K562 (cell line): ENCODE measurements around the gene NUF2. TPM values are rescaled to one million over a fixed set of nuclear protein-coding genes. Genes with fewer than 3 reads are reported as not detected.
A peak's percentile ranks its signal among the peaks of the same experiment; 100 is the strongest.

Experiments
- CCAR2 ChIP-seq: fragments of 200-400 bp; formaldehyde crosslinking; IDR thresholded peaks from 2 replicates; pipeline ENCODE4 v1.6.1; 2017; ENCODE audit warnings: mild to moderate bottlenecking, low read depth, low read length
- DPF2 ChIP-seq: fragments of 450-650 bp; IDR thresholded peaks from 2 replicates; pipeline ENCODE4 v1.6.1; 2016
- EP300 ChIP-seq: IDR thresholded peaks from 2 replicates; pipeline ENCODE4 v1.6.1; 2012; ENCODE audit warnings: low read length, improper control_type of control experiment
- ERF ChIP-seq: fragments of 450-650 bp; formaldehyde crosslinking; IDR thresholded peaks from 2 replicates; pipeline ENCODE4 v1.4.0; 2020; ENCODE audit warnings: mild to moderate bottlenecking, mixed read lengths
- FIP1L1 ChIP-seq: fragments of 200-400 bp; formaldehyde crosslinking; IDR thresholded peaks from 2 replicates; pipeline ENCODE4 v1.6.1; 2018; ENCODE audit warnings: mild to moderate bottlenecking, low read depth, low read length; ENCODE audit not compliant: poor library complexity, severe bottlenecking
- HNRNPH1 ChIP-seq: fragments of 200-400 bp; formaldehyde crosslinking; optimal IDR thresholded peaks from 2 replicates; pipeline ENCODE3; 2017; ENCODE audit warnings: low read depth, mild to moderate bottlenecking, low read length, moderate library complexity
- KLF13 ChIP-seq: fragments of 450-650 bp; IDR thresholded peaks from 2 replicates; pipeline ENCODE4 v1.6.1; 2016; ENCODE audit warnings: missing genetic modification characterization, low read depth, mild to moderate bottlenecking, missing compliant biosample characterization, moderate library complexity, borderline replicate concordance
- MAFG ChIP-seq: fragments of 450-650 bp; conservative IDR thresholded peaks from 2 replicates; pipeline ENCODE4 v1.6.1; 2016; ENCODE audit warnings: missing genetic modification characterization, missing compliant biosample characterization
- MBD2 ChIP-seq: sonication (generic); IDR thresholded peaks from 2 replicates; pipeline ENCODE4 v1.6.1; 2016; ENCODE audit warnings: low read depth, borderline replicate concordance
- NR2F6 ChIP-seq: fragments of 450-650 bp; formaldehyde crosslinking; IDR thresholded peaks from 2 replicates; pipeline ENCODE4 v1.4.0; 2020; ENCODE audit warnings: mild to moderate bottlenecking
- PML ChIP-seq: IDR thresholded peaks from 2 replicates; pipeline ENCODE4 v1.6.1; 2012; ENCODE audit warnings: low read length, inconsistent platforms
- RAD21 ChIP-seq, 2 experiments: fragments of 250-450 bp in 1 of 2; fragments of 450-650 bp in 1 of 2; sonication (Bioruptor Pico) in 1 of 2; formaldehyde crosslinking in 1 of 2; IDR thresholded peaks in 1 of 2; conservative IDR thresholded peaks in 1 of 2; 2 replicates each; pipeline versions ENCODE4 v1.4.0 to v1.8.0; 2020 to 2022; ENCODE audit warnings: mild to moderate bottlenecking in 2 of 2, moderate library complexity in 1 of 2
- RBM15 ChIP-seq: fragments of 200-400 bp; formaldehyde crosslinking; IDR thresholded peaks from 2 replicates; pipeline ENCODE4 v1.6.1; 2018; ENCODE audit warnings: mild to moderate bottlenecking, low read length, moderate library complexity; ENCODE audit not compliant: insufficient read depth
- SIN3A ChIP-seq, 2 experiments: fragments of 150-350 bp in 1 of 2; IDR thresholded peaks; 2 replicates each; pipeline ENCODE4 v1.6.1; 2011 to 2016; ENCODE audit warnings: borderline replicate concordance in 2 of 2, low read depth in 2 of 2, low read length in 2 of 2, mild to moderate bottlenecking in 2 of 2, moderate library complexity in 2 of 2; ENCODE audit not compliant: control insufficient read depth in 1 of 2
- SMC3 ChIP-seq: conservative IDR thresholded peaks from 2 replicates; pipeline ENCODE4 v1.6.1; 2011; ENCODE audit warnings: low read depth, low read length, improper control_type of control experiment; ENCODE audit not compliant: insufficient read depth
- SP2 ChIP-seq: IDR thresholded peaks from 2 replicates; pipeline ENCODE4 v1.6.1; 2011; ENCODE audit warnings: mild to moderate bottlenecking, low read depth, low read length, moderate library complexity; ENCODE audit not compliant: poor library complexity, severe bottlenecking; ENCODE audit errors: extremely low read depth
- ZBTB8A ChIP-seq: fragments of 450-650 bp; IDR thresholded peaks from 2 replicates; pipeline ENCODE4 v1.6.1; 2018; ENCODE audit warnings: mild to moderate bottlenecking, moderate library complexity; ENCODE audit not compliant: partially characterized antibody
- ZNF134 ChIP-seq: fragments of 250-450 bp; sonication (Bioruptor Pico); conservative IDR thresholded peaks from 2 replicates; pipeline ENCODE4 v1.4.0; 2020
- ZNF197 ChIP-seq: fragments of 200-800 bp; sonication (Bioruptor generic); IDR thresholded peaks from 2 replicates; pipeline ENCODE4 v1.6.1; 2016; ENCODE audit warnings: low read depth, missing genetic modification characterization, missing compliant biosample characterization
- ZNF77 ChIP-seq: fragments of 250-450 bp; sonication (Bioruptor Pico); IDR thresholded peaks from 2 replicates; pipeline ENCODE4 v1.5.0; 2020
- polyA plus RNA-seq, 8 experiments: library from polyadenylated mRNA; depleted of rRNA in 4 of 8; stranded (reverse) in 5 of 8; unstranded in 3 of 8; fragments of >200 nt; fragmentation: Nextera tagmentation in 2 of 8; fragmentation: Illumina TruSeq in 1 of 8; extraction: Ambion mirVana in 2 of 8; extraction: Trizol in 1 of 8; gene quantifications; 2 replicates each; pipeline versions ENCODE4 v1.2.1 to v1.2.3, GENCODE V29; 2011 to 2014; ENCODE audit warnings: inconsistent platforms in 1 of 8, missing spikeins in 1 of 8
- total RNA-seq, 7 experiments: library from RNA; depleted of rRNA in 6 of 7; stranded (reverse); fragments of >200 nt in 6 of 7; fragmentation: Illumina TruSeq in 2 of 7; extraction: Trizol in 2 of 7; gene quantifications; 2 replicates each; pipeline versions ENCODE4 v1.2.1 to v1.2.3, GENCODE V29; 2011 to 2021; ENCODE audit warnings: low replicate concordance in 1 of 7
- TF ChIP-seq, protein P1 (sequence below): IDR thresholded peaks from 2 replicates; pipeline ENCODE4 v1.6.1; 2011; ENCODE audit not compliant: insufficient read length; ENCODE audit errors: extremely low read depth
- TF ChIP-seq, protein P2 (sequence below): IDR thresholded peaks from 3 replicates; pipeline ENCODE4 v1.6.1; 2011; ENCODE audit warnings: borderline replicate concordance, mild to moderate bottlenecking; ENCODE audit not compliant: insufficient read length, insufficient read depth
- TF ChIP-seq, protein P3 (sequence below): sonication (generic); formaldehyde crosslinking; IDR thresholded peaks from 2 replicates; pipeline ENCODE4 v1.8.0; 2022; ENCODE audit warnings: mild to moderate bottlenecking, missing genetic modification reagents
- TF ChIP-seq, protein P4 (sequence below): sonication (generic); formaldehyde crosslinking; IDR thresholded peaks from 2 replicates; pipeline ENCODE4 v1.8.0; 2022; ENCODE audit warnings: mild to moderate bottlenecking, missing genetic modification reagents

NUF2 gene
- total and polyA plus RNA-seq, 9 of the 15 experiments (the other 6 are each of a cell fraction or from before 2014, with no cell fraction given): 42.5 to 90.0 (median 60.3) TPM

DNA sequence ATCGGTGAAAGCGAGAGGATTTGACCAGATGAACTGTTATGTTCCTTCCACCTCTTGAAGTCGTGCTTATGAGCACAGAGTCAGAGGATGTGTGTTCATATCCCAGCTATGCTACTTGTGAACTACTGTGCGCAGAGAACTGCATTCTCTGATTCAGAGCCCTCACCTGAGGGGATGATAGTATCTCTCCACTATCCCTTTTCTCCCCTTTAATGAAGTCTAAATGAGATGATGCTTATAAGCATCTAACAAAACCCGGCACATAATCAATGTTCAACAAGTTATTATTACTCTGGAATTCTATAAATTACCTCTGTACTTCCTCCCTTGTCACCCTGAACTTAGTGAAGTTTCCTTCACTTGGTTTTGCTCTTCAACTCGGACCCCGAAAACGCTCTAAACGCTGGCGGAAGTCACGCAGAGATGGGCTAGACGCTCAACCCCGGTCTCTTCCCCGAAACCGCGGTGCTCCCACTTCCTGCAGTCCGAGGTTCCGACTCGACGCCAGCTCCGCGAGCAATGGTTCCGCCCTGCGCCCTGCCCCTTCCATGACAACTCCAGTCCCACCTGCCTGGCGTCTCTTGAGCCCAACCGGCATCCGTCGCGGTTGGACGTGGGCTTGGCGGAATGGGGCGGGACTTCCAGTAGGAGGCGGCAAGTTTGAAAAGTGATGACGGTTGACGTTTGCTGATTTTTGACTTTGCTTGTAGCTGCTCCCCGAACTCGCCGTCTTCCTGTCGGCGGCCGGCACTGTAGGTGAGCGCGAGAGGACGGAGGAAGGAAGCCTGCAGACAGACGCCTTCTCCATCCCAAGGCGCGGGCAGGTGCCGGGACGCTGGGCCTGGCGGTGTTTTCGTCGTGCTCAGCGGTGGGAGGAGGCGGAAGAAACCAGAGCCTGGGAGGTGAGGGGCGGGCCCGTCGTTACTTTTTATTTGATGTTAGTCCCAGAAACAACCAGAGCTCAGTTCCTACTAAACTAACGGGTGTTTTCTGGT is at the start of gene NUF2 (continued):
- TF ChIP-seq, protein P1, sequence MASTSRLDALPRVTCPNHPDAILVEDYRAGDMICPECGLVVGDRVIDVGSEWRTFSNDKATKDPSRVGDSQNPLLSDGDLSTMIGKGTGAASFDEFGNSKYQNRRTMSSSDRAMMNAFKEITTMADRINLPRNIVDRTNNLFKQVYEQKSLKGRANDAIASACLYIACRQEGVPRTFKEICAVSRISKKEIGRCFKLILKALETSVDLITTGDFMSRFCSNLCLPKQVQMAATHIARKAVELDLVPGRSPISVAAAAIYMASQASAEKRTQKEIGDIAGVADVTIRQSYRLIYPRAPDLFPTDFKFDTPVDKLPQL: no peak
- TF ChIP-seq SMC3 (no peak), RBM15 (no peak), SP2 (no peak), MBD2 (peak; percentile 92), HNRNPH1 (no peak), RAD21 (CRISPR knock-in tag; conservative IDR thresholded peaks at IDR 0.05 in 1 of 2, IDR thresholded peaks at IDR 0.05 in 1 of 2) (peak; percentile 16 to 18; a peak in 1 of 4 replicates), NR2F6 (no peak), ZNF77 (CRISPR knock-in tag) (no peak), DPF2 (peak; percentile 79), MAFG (tag) (peak; percentile 90), ZNF197 (CRISPR knock-in tag) (no peak), SIN3A (IDR thresholded peaks at IDR 0.05; ENCODE audit: borderline replicate concordance in 2 of 2, control insufficient read depth in 1 of 2, low read depth in 2 of 2, low read length in 2 of 2) (peak in 1 of 2 experiments; percentile 68; a peak in 3 of 4 replicates), EP300 (peak; percentile 77), KLF13 (peak; percentile 95), CCAR2 (0 out of 2 replicates have a peak, but pooled peaks have one; percentile 25), FIP1L1 (peak; percentile 98), ERF (CRISPR knock-in tag) (no peak), PML (peak; percentile 84), ZNF134 (CRISPR knock-in tag) (peak; percentile 46; the same call in 1 of the 2 replicates), ZBTB8A (no peak)
- TF ChIP-seq, protein P2, sequence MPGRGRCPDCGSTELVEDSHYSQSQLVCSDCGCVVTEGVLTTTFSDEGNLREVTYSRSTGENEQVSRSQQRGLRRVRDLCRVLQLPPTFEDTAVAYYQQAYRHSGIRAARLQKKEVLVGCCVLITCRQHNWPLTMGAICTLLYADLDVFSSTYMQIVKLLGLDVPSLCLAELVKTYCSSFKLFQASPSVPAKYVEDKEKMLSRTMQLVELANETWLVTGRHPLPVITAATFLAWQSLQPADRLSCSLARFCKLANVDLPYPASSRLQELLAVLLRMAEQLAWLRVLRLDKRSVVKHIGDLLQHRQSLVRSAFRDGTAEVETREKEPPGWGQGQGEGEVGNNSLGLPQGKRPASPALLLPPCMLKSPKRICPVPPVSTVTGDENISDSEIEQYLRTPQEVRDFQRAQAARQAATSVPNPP: no peak
- TF ChIP-seq, protein P3, sequence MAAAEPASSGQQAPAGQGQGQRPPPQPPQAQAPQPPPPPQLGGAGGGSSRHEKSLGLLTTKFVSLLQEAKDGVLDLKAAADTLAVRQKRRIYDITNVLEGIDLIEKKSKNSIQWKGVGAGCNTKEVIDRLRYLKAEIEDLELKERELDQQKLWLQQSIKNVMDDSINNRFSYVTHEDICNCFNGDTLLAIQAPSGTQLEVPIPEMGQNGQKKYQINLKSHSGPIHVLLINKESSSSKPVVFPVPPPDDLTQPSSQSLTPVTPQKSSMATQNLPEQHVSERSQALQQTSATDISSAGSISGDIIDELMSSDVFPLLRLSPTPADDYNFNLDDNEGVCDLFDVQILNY (CRISPR knock-in tag): peak; percentile 96
- TF ChIP-seq, protein P4, sequence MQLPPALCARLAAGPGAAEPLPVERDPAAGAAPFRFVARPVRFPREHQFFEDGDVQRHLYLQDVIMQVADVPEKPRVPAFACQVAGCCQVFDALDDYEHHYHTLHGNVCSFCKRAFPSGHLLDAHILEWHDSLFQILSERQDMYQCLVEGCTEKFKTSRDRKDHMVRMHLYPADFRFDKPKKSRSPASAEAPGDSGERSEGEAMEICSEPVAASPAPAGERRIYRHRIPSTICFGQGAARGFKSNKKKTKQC (CRISPR knock-in tag): peak; percentile 85; the same call in 1 of the 2 replicates
